ENCODE data around the gene PUDP.

DNA sequence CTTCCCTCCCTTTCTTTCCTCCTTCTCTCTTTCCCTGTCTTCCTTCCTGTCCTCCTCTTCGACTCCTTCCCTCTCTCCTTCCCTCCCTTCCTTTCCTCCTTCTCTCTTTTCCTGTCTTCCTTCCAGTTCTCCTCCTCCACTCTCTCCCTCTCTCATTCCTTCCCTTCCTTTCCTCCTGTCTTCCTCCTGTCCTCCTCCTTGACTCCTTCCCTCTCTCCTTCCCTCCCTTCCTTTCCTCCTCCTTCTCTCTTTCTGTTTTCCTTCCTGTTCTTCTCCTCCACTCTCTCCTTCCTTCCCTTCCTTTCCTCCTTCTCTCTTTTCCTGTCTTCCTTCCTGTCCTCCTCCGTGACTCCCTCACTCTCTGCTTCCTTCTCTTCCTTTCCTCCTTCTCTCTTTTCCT, 5.3 kb upstream of the PUDP start:
- TF ChIP-seq, protein P1, sequence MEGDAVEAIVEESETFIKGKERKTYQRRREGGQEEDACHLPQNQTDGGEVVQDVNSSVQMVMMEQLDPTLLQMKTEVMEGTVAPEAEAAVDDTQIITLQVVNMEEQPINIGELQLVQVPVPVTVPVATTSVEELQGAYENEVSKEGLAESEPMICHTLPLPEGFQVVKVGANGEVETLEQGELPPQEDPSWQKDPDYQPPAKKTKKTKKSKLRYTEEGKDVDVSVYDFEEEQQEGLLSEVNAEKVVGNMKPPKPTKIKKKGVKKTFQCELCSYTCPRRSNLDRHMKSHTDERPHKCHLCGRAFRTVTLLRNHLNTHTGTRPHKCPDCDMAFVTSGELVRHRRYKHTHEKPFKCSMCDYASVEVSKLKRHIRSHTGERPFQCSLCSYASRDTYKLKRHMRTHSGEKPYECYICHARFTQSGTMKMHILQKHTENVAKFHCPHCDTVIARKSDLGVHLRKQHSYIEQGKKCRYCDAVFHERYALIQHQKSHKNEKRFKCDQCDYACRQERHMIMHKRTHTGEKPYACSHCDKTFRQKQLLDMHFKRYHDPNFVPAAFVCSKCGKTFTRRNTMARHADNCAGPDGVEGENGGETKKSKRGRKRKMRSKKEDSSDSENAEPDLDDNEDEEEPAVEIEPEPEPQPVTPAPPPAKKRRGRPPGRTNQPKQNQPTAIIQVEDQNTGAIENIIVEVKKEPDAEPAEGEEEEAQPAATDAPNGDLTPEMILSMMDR (IDR thresholded peaks at IDR 0.05) = no peak
- TF ChIP-seq POLR2A (IDR thresholded peaks at IDR 0.05) = no peak

Data from Peyer's patch (tissue), 4 donors.